Heart left ventricle (tissue), 16 donors: ENCODE data around the gene OR4K5. TPM values are rescaled to one million over a fixed set of nuclear protein-coding genes. Genes with fewer than 3 reads are reported as not detected.
"Not testable (repeated sequence)": the region's sequence is repeated elsewhere in the genome, so short reads cannot be mapped to it uniquely, and the experiment has no call there.

Experiments
- ATAC-seq, 4 donors: fragments of 200-7000 bp; cut with Tn5 transposase; one replicate each; pipeline ENCODE4 v1.9.1; 2020 to 2022; ENCODE audit warnings: moderate library complexity in 4 of 4, mild to moderate bottlenecking in 3 of 4, moderate number of reproducible peaks in 1 of 4
- DNase-seq, 5 donors: peaks; one replicate each; pipeline ENCODE4 v3.0.0-alpha.2; 2020
- H3K27ac ChIP-seq, 12 donors: fragments of 200-600 bp; sonication (generic) in 4 of 12; one replicate each; pipeline versions ENCODE4 v1.5.0 to v1.8.0; 2016 to 2022; ENCODE audit warnings: mild to moderate bottlenecking in 2 of 12
- H3K27me3 ChIP-seq, 9 donors: fragments of 200-600 bp; sonication (generic) in 2 of 9; one replicate each; pipeline versions ENCODE4 v1.5.1 to v1.8.0; 2016 to 2022; ENCODE audit warnings: mild to moderate bottlenecking in 3 of 9
- H3K36me3 ChIP-seq, 9 donors: fragments of 200-600 bp; sonication (generic) in 2 of 9; one replicate each; pipeline versions ENCODE4 v1.5.0 to v1.8.0; 2018 to 2022; ENCODE audit warnings: mild to moderate bottlenecking in 2 of 9
- H3K4me1 ChIP-seq, 12 donors: fragments of 200-600 bp; sonication (generic) in 4 of 12; one replicate each; pipeline versions ENCODE4 v1.5.0 to v1.8.0; 2016 to 2022; ENCODE audit warnings: mild to moderate bottlenecking in 3 of 12
- H3K4me3 ChIP-seq, 12 donors: fragments of 200-600 bp; sonication (generic) in 4 of 12; one replicate each; pipeline versions ENCODE4 v1.5.0 to v1.8.0; 2017 to 2022; ENCODE audit warnings: mild to moderate bottlenecking in 9 of 12, moderate library complexity in 4 of 12
- H3K9me3 ChIP-seq, 12 donors: fragments of 200-600 bp; sonication (generic) in 4 of 12; one replicate each; pipeline versions ENCODE4 v1.5.0 to v1.8.0; 2016 to 2022; ENCODE audit warnings: mild to moderate bottlenecking in 1 of 12
- POLR2A ChIP-seq, 2 donors: fragments of 450-650 bp; IDR thresholded peaks; one replicate each; pipeline ENCODE4 v1.6.1; 2017; ENCODE audit warnings: antibody characterized with exemption in 2 of 2, mild to moderate bottlenecking in 2 of 2, moderate library complexity in 2 of 2
- WGBS, 4 donors: extraction: QIAGEN DNeasy Blood & Tissue Kit in 2 of 4; methylation state at CpG; one replicate each; pipeline versions ENCODE4 v1.1.5 to v1.1.7; 2013 to 2018; 5-methylcytosine and 5-hydroxymethylcytosine counted together
- intact Hi-C, 10 donors: fragments of 100-400 bp; cut with DNase I; formaldehyde crosslinking; loops; one replicate each; pipeline versions ENCODE4 v1.11.1 to v1.14.2; 2022
- polyA plus RNA-seq, 2 donors: library from polyadenylated mRNA; stranded (reverse); fragments of 200-250 nt; gene quantifications; one replicate each; pipeline ENCODE4 v1.2.3, GENCODE V29; 2013
- total RNA-seq, 9 donors: library from RNA; depleted of rRNA in 2 of 9; stranded (reverse); fragments of >200 nt in 2 of 9; fragmentation: NEBNext Ultra II Directional in 3 of 9; extraction: Animal tissue kit (Norgen Biotek cat#: 25700) in 3 of 9; gene quantifications; one replicate each; pipeline versions ENCODE4 v1.1.0 to v1.2.4, GENCODE V29; 2016 to 2023
- TF ChIP-seq, protein P1 (sequence below), 12 donors: fragments of 200-600 bp; sonication (generic) in 4 of 12; IDR thresholded peaks; one replicate each; pipeline versions ENCODE4 v1.5.0 to v1.8.0; 2018 to 2022; ENCODE audit warnings: antibody characterized with exemption in 12 of 12, mild to moderate bottlenecking in 5 of 12
- donor health status: ischemic (EF 13 %, LVEDD 7.1; RV severe dilation, severe dysfunction).
- donor health status: healthy with polysubstance abuse.
- donor health status: DM: no; HTN: yes; CAD: no.
- donor health status: DM: no; HTN: no; CAD: no.
- donor health status: ischemic (EF 25% LVEDD 6.9; RV normal size, moderate dysfunction).
- donor health status: ischemic (EF 25% LVEDD 5.7; RV mildly dilated, moderate dysfunction).
- donor health status: healthy.
- donor health status: DM: yes; HTN: yes; CAD: no.
- donor health status: ischemic (EF 35%, LVEDD 5.7; RV mildly dilated, moderate dysfunction).
- donor health status: nonischemic (EF 11% LVEDD 7.7; RV severe dilation, severe dysfunction).
- donor health status: DM: yes; HTN: yes; CAD: no.
- donor health status: PGD.
- donor health status: ischemic (EF 29% LVEDD 5.4; RV normal size, mild dysfunction).
- donor health status: nonischemic (EF 23%, LVEDD 6.1; RV moderate dilation, normal function).

OR4K5 gene
- total and polyA plus RNA-seq, 11 donors, result not detected

DNA sequence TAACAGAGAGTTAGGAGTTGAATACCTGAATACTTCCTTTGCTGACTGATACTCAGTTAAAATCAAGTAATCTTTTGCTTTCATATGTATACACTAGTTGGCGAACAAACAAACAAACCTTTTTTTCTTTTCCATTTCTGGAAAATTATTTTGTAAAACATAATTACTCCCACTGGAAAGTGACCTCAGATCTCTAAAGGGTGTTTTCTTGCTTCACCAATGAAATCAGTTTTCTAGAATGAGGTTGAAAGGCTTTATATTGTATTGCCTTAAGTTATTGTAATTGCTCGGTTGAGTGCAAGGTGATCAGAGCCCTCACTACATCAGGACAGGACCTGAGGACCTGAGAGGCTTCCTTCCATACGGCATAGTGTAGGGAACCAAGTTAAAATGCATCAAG lies 10.2 kb downstream of the OR4K5 start, which contains the start of gene OR4K1:
Gene OR4K1 (plus strand): TSS at position 301 of the 400 bp plus-strand sequence. CDS start 4,750 bp downstream, outside the sequence.
- TF ChIP-seq, protein P1, sequence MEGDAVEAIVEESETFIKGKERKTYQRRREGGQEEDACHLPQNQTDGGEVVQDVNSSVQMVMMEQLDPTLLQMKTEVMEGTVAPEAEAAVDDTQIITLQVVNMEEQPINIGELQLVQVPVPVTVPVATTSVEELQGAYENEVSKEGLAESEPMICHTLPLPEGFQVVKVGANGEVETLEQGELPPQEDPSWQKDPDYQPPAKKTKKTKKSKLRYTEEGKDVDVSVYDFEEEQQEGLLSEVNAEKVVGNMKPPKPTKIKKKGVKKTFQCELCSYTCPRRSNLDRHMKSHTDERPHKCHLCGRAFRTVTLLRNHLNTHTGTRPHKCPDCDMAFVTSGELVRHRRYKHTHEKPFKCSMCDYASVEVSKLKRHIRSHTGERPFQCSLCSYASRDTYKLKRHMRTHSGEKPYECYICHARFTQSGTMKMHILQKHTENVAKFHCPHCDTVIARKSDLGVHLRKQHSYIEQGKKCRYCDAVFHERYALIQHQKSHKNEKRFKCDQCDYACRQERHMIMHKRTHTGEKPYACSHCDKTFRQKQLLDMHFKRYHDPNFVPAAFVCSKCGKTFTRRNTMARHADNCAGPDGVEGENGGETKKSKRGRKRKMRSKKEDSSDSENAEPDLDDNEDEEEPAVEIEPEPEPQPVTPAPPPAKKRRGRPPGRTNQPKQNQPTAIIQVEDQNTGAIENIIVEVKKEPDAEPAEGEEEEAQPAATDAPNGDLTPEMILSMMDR (IDR thresholded peaks at IDR 0.05), result no peak
- no peak for TF ChIP-seq POLR2A (IDR thresholded peaks at IDR 0.05)
- Histone ChIP-seq H3K36me3 (no peaks in the 10 kb centered on the region), H3K4me3 (no peak within 1 kb of the TSS), H3K27me3 (no peaks in the 10 kb centered on the region), H3K4me1 (no peaks in the 10 kb centered on the region), H3K9me3 (no peaks in the 10 kb centered on the region), H3K27ac (no peak within 1 kb of the TSS)
- intact Hi-C loops, result no loop called here
- no peak for DNase-seq
- WGBS, 4 donors, result 47 to 52% (median 49%) methylated on average over 3 of the region's 3 CpGs
- no peak for ATAC-seq

DNA sequence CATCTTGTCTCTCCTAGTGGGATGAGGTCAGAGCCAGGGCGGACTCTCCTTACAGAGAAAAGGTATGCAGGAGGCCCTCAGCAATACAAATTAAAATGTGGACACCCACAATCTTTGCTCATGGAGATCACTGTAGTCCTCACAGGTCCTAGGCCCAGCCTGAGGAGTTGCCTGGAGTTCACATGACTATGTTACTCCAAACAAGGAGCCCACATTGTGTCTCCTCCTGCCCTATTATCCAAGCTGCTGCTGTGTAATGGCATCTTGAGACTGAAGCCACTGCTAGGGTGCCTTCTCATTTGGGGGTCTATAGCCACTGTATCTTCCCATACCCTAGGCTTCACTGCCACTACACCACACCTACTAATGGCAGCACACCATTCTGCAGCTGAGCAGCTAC lies 21.3 kb downstream of the OR4K5 start:
- Histone ChIP-seq H3K4me1 (no peaks in the 10 kb centered on the region), H3K4me3 (no peak overlapping the region), H3K27me3 (no peaks in the 10 kb centered on the region), H3K27ac (no peak overlapping the region), H3K9me3 (peaks cover 0 to 7% (median 0%) of the 10 kb centered on the region in 12 donors), H3K36me3 (no peaks in the 10 kb centered on the region)
- TF ChIP-seq, protein P1 (IDR thresholded peaks at IDR 0.05), result no peak
- no peak for TF ChIP-seq POLR2A (IDR thresholded peaks at IDR 0.05)
- ATAC-seq, result no peak
- 56 to 85% (median 80%) methylated on average over 1 of the region's 1 CpG for WGBS, 4 donors
- intact Hi-C loops, result no loop called here
- DNase-seq, result no peak

DNA sequence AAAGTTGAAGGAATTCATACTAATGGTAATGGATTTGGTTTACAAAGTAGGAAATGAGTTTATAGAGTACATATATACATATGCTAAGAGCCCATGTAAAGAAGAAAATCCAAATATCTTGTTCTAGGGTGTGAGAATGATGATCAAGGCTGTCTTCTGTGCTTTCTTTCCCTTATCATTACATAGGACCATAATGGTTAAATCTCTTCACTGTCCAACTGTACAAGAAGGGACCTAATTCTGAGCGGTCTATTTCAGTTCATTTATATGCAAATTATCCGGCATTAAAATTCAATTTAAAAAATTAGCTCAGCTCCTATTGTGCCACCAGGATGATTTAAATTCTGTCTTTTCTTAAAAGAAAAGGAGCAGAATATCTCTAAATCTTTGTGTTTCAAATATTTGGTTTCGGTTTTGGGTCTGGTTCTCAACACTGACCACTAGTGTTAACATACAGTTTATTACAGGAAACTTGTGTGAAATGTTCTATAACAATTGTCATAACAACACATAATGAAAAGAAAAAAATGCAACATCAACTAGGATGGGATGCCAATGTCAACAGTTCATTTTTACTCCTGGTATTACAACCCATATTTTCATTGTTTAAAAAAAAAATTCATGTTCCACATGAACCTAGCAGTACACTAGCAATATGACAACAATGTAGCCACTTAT lies 27.1 kb downstream of the OR4K5 start:
- ATAC-seq (no peak), DNase-seq (no peak)
- Histone ChIP-seq H3K9me3 (no peaks in the 10 kb centered on the region), H3K4me3 (no peak overlapping the region), H3K36me3 (no peaks in the 10 kb centered on the region), H3K27ac (no peak overlapping the region), H3K4me1 (no peaks in the 10 kb centered on the region), H3K27me3 (no peaks in the 10 kb centered on the region)
- TF ChIP-seq POLR2A (IDR thresholded peaks at IDR 0.05), result no peak
- TF ChIP-seq, protein P1 (IDR thresholded peaks at IDR 0.05), result no peak
- intact Hi-C loops, result no loop called here
- WGBS, 4 donors, result 70 to 78% (median 75%) methylated on average over 3 of the region's 3 CpGs

DNA sequence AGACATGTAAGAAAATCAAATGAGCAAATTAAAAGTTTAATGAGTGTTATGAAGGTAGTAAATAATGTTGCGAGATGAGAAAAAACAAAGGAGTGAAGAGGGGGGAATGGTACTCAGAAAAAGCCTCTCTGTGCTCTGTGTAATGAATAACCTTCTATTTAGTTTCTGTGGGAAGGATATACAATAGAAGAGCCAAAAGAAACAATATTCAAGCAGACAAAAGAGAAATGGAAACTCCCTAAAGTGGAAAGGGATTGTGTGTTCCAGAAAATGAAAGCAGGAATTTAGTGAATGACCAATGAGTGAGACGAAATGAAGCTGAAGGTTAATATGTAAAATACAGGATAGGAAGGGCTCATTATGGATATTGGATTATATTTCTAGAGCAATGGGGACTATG lies 28.8 kb downstream of the OR4K5 start:
- WGBS, 4 donors, result 50 to 64% (median 60%) methylated on average over 2 of the region's 2 CpGs

DNA sequence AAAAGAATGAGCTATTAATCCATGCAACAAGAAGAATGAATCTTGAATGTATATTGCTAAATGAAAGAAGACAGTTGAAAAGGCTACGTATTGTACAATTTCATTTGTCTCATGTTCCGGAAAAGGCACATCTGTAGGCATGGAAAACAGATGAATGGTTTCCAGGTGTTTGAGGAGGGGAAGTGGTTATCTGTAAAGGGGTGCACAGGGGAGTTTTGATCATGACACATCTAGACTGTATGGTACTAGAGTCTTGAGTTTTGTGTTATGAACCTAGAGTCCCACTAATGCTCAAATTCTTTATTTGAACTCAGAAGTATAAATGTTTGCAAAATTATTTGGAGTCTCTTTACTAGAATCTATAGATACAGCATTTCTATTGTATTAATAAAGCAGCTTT lies 49.3 kb downstream of the OR4K5 start:
- WGBS, 4 donors, result 46 to 81% (median 61%) methylated on average over 2 of the region's 2 CpGs
- intact Hi-C loops, DNase-seq, H3K27ac ChIP-seq, H3K9me3 ChIP-seq, H3K36me3 ChIP-seq, H3K4me1 ChIP-seq, H3K27me3 ChIP-seq, ATAC-seq, H3K4me3 ChIP-seq: not testable (repeated sequence)

More for the DNA sequence above, 28.8 kb downstream of the OR4K5 start:
- Histone ChIP-seq H3K36me3 (no peaks in the 10 kb centered on the region), H3K4me3 (no peak overlapping the region), H3K9me3 (no peaks in the 10 kb centered on the region), H3K4me1 (no peaks in the 10 kb centered on the region), H3K27me3 (no peaks in the 10 kb centered on the region), H3K27ac (no peak overlapping the region)
- ATAC-seq, result no peak
- no peak for TF ChIP-seq POLR2A (IDR thresholded peaks at IDR 0.05)
- TF ChIP-seq, protein P1 (IDR thresholded peaks at IDR 0.05), result no peak
- no peak for DNase-seq
- intact Hi-C loops, result no loop called here
